HS-5 (cell line): ENCODE results near the gene PKD1.

ENCODE experiments used
- DNase-seq: peaks from one replicate; pipeline ENCODE4 v3.0.0-alpha.2; 2012; ENCODE audit warnings: low read depth

The PKD1 gene

GRCh38 chr16:2046893-2047329 lies 88.8 kb downstream of the PKD1 start:
- no peak for DNase-seq

GRCh38 chr16:2045965-2046892 lies 89.5 kb downstream of the PKD1 start:
- DNase-seq, result no peak

GRCh38 chr16:2044541-2044940 lies 91.2 kb downstream of the PKD1 start:
- no peak for DNase-seq

- no peak for DNase-seq
These were observed 91.8 kb downstream of the PKD1 start for GRCh38 chr16:2043667-2044451.

- DNase-seq, result no peak
These were observed 92.6 kb downstream of the PKD1 start for GRCh38 chr16:2042986-2043666.

GRCh38 chr16:2042171-2042985 lies 93.3 kb downstream of the PKD1 start:
- DNase-seq, result no peak

GRCh38 chr16:2040787-2041522 lies 94.7 kb downstream of the PKD1 start:
- DNase-seq, result no peak

GRCh38 chr16:2040041-2040786 lies 95.5 kb downstream of the PKD1 start:
- DNase-seq, result no peak

- DNase-seq, result no peak
These were observed 96.2 kb downstream of the PKD1 start for GRCh38 chr16:2039274-2040031.
